Pulmonary artery endothelial cell (primary cell): ENCODE results near the gene ASB6. TPM values are rescaled to one million over a fixed set of nuclear protein-coding genes. Genes with fewer than 3 reads are reported as not detected.
"Not testable (repeated sequence)": the region's sequence is repeated elsewhere in the genome, so short reads cannot be mapped to it uniquely, and the experiment has no call there.

ENCODE experiments used
- DNase-seq: peaks from one replicate; pipeline ENCODE4 v3.0.0-alpha.2; 2011; ENCODE audit warnings: low read depth, low spot score
- total RNA-seq: library from RNA; depleted of rRNA; stranded (reverse); fragments of >200 nt; gene quantifications from 2 replicates; pipeline ENCODE4 v1.2.3, GENCODE V29; 2014

Gene ASB6
- total RNA-seq, 1 donor from 2014 or later, result 15.4 TPM

DNA sequence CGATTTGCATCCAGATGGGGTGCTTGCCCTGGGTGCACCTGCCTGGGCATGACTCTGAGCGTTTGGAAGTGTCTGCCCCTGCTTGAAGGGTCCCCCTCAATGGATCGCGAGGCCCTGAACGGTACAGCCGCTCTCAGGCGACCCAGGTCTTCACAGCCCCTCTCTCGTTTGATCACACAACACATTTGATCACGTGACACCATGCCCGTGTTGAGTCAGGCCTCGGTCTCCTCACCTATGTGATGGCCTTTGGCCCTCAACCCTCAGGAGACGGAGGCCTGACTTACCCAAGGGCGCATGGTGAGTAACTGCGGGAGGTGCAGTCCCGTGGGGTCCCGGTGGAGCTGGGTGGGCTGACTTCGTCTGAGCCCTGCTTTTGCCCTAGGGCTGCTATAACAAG lies 3.0 kb upstream of the ASB6 start:
- no peak for DNase-seq

DNA sequence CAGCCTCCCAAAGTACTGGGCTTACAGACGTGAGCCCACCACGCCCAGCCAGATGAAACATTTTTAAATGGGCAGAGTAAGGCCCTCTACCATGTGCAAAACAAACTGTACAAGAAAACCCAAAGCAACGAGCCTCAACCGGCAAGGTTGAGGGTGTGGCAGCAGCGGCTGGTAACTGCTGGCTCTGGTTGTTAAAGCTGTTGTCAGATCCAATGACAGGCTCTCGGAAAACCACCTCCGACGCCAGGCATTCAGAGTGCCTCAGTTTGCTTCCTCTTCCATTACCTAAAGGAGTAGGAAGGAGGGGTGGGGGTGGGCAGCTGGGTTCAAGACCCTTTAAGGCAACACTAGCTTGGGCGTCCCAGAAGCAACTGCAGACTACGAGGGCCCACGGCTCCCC lies 2.4 kb upstream of the ASB6 start:
- DNase-seq, result no peak

DNA sequence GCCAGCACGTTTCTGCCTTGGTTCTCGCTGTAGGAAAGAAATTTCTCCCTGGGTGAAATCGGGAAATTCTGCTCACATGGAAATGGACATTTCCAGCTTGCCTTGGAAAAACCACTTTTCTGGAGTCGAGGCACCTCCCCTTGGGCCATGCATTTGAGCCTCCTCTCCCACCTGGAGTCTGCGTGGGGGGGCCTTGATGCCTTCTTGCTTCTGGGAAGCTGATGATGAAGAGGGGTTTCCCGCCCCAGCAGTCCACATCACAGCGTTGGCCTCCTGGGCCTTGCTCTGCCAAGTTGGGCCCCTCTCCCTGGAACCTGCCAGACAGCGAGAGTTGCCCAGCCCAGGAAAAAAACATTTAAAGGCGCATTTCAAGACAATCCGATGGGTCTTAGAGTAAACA lies 1.8 kb upstream of the ASB6 start:
- no peak for DNase-seq

DNA sequence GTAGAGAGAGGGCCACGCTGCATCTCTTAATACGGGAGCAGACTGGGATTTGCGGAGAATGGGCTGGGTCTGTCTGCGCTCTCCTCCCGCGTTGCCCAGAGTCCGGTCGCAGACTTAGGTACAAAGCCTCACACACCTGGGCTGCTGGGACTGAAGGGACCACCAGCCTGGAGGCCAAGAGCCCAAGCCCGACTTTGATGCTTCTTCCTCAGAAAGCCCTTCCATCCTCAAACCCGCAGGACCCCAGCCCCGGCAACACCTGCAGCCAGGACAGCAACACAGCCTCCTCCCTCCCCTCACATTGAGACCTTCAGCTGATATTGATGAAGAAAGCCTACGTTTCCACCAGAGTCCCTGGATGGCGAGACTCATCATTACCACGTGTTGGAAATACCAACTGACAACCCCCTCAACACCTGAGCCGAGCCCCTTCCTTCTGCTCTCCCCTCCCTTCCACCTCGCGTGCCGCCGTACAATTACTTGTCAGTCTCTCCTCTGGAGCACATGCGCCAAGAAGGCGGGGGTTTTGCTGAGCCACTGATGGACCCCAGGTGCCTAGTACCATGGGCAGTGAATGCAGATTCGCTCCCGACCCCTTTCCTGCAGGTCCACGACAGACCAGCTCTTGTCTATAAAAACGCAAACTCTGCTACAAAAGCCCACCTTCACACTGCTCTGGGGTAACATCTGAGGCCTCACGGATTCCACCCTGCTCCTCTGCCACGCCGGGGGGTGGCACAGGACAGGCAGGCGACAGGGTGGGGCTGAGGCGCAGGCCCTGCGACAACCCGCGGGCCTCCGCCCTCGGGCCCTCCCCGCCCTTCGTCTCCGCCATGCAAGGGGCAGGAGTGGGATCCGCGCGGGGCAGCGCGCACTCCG lies 841 bp downstream of the ASB6 start:
- DNase-seq, result no peak

DNA sequence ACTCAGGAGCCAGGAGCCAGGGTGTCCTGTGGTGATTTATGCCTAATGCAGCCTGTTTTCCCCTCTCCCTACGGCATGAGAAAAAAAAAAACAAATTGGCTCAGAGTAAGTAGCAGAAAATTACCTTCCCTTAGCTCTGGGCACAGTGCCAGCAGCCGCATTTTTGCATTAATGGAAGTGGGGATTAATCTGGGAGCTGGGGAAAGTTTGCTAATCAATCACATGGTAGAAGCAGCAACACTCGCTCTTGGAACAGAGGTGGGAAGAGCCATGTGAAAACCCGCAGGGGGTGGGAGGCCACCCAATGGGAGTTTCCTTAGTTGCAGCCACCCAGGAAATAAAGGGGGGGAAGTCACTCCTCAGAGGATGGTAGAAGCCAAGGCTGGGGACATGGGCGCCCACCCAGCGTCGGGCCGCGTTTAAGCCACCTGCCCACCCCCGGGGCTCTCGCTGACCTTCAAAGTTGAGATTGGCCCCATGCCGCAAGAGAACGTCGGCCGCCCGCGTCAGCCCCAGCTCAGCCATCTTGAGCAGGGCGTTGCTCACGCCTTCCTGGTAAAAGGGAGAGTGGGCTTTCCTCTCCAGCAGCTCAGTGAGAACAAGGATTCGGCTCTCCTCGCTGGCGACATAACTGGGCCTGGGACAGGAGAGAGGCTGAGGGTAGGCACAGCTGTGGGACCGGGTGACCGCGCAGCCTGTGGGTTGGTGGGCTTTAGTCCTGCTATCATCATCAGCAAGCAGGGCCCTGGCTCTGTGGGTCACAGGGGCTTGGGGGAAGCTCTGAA lies 1.7 kb downstream of the ASB6 start:
- DNase-seq, result no peak

DNA sequence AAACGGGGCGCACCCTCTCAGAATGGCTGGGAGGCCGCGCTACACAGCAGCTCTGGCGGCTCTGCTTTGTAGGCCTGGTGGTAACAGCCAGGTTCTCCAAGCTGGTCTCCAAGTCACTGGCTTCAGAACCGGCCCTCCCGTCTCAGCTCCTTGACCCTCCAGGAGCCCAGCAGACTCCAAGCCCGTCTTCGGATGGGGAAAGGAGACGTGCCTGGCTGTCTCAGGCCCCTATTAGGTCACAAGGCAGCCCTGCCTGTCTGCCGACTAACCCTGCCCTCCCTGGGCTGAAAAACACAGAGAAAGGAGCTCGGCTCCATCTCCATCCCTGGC lies 2.2 kb downstream of the ASB6 start:
- no peak for DNase-seq

DNA sequence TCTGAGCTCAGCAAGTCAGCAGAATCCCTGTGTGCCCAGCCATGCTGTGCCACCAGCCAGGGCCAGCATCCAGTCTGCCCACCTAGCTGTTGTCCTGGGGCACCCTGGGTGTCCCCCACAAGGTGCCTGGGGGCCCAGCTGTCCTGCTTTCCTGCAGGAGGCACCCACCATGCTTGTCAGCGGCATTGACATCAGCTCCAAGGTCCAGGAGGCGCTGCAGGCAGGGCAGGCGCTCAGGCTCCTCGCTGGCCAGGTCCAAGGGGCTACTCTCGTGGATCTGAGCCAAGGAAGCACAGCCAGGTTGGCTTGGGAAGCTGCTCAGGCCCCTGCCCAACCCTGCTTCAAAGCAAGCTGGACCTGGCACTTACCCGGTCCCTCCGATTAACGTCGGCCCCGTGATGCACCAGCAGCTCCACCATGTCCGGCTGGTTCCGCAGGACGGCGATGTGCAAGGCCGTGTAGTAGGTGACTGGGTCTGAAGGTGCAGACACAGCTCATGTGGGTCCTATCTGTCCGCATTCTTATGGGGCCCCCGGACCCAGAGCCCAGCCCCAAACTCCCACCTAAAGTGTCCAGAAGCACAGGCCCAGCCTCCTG lies 2.8 kb downstream of the ASB6 start:
- no peak for DNase-seq

DNA sequence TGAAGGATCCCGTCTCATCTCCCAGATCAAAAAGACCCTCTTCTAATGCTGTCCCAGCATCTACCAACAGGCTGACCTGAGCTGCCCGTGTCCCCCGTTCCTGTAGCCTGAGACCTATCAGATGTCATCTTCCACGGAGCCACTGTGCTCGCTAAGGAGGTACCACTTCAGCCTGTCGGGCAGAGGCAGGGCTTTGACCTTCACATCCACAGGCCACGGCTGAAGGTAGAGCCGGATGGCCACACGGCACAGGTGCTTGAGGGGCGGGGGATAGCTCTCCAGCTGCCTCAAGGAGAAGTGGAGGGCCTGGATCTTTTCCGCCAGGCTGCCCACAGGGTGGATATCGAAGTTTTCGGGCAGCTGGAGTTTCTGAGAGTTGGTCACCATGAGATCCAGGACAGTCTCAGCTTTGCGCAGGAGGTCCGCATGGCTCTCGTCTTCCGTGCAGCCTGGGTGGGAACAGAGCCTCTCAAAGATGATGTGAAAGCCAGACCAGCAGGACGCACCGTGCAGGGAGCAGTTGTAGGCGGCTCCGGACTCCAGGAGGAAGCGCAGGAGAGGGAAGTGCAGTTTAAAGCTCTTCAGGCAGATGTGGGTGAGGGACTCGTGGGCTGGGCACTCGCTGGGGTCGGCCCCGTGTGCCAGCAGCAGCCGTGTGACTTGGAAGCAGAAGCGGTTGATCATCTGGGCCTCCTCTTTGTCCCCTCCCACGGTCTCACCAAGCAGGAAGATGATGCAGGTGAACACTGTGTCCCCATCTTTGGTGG lies 4.1 kb downstream of the ASB6 start:
- DNase-seq, result no peak

DNA sequence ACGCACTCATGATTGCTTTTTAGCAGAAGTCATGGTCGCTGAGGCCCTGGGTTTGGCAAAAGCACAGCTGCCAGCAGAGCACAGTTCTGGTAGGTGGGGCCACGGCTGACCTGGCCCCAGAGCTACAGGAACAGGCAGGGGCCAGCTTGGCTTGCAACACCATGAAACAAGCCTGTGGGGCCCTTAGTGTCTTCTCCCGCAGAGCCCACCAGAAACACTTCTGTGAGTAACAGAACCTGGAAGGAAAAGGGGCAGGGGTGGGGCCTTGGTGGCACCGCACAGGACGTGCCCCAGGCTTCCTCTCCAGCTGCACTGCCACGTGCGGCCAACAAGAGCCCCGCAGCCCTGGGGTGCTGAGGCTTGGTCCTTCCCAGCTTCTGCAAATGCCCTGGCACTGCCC lies 4.8 kb downstream of the ASB6 start:
- DNase-seq, result no peak

DNA sequence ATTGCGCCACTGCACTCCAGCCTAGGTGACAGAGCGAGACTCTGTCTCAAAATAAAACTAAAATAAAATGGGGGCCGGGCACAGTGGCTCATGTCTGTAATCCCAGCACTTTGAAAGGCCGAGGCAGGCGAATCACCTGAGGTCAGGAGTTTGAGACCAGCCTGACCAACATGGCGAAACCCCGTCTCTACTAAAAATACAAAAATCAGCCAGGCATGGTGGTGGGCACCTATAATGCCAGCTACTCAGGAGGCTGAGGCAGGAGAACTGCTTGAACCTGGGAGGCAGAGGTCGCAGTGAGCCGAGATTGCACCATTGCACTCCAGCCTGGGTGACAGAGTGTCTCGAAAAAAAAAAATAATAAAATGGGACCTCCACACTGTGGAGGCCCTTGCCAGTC lies 5.6 kb downstream of the ASB6 start:
- not testable (repeated sequence) for DNase-seq

DNA sequence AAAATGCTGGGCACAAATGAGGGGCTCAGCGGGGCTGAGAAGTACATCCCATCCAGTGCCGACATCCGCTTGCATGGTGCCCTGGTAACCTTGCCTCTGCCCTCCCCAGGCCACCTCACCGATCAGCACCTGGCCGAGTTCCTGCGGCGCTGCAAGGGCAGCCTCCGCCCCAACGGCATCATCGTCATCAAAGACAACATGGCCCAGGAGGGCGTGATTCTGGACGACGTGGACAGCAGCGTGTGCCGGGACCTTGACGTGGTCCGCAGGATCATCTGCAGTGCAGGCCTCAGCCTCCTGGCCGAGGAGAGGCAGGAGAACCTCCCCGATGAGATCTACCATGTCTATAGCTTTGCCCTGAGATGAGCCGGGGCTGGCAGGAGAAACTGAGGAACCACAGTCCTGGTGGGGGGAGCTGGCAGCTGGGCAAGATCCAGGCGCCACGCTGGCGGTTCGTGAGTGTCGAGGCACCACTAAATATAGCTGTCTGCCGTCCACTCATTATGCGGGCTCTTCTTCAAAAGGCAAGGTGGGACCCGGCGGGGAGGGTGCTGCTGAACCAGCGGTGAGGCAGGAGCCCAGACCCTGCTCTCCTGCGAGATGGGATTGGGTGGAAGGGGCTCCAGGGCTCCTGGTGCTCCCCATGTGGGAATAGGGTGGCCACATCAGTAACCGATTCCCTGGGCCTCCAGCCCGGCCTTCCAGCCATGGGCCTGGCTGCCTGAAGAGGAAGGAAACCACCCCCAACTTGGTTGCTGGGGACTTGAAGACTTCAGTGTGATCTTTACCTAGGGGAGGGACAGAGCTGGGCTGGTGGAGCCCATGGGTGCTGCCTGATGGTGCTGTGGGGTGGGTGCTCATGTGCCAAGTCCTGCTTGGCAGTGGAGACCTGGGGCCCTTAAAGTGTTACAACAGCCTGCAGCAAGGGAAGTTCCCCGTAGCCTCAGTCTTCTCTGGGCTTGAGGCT lies 6.6 kb downstream of the ASB6 start:
- no peak for DNase-seq

DNA sequence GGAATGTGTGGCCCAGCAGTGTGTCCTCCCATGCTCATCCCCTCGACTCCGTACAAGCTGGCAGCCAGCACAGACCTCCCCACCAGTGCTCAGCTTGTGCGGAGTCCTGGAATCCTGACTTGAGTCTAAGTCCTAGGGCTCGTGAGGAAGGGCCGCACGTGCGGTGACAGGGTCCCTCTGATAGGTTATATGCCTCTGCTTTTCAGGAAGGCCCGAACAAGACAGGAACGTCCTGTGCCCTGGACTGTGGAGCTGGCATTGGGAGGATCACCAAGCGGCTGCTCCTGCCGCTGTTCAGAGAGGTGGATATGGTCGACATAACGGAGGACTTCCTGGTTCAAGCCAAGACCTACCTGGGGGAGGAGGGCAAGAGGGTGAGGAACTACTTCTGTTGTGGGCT lies 8.1 kb downstream of the ASB6 start:
- no peak for DNase-seq

DNA sequence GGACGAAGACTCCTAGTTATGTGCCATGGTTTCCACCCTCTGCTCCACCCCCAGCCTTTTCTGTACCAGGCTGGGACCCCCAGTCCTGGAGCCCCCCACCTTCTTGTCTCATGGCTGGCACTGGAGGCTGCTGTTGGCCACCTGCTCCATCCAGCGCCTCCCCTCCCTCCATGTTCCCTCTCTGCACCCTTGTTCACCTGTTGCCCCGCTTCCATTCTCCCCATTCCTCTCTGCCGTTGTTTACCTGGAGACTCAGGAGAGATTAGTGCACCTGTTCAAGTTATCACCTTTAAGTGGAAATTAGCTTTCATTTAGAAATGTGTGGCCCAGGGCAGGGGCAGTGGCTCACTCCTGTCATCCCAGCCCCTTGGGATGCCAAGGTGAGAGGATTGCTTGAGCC lies 8.7 kb downstream of the ASB6 start:
- DNase-seq, result no peak

DNA sequence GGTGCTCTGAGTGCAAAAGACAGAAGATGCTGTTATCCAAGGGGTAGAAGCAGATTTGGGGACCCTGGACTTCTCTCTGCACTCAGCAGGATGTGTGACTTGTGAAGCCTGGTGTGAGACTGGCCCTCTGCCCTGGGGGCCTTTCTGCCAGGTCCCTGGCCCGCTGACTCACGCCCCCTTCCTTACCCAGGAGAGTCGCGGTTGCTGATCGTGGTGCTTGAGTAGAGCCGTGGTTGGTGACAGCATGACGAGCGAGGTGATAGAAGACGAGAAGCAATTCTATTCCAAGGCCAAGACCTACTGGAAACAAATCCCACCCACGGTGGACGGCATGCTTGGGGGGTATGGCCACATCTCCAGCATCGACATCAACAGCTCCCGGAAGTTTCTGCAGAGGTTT lies 9.5 kb downstream of the ASB6 start:
- DNase-seq, result no peak

DNA sequence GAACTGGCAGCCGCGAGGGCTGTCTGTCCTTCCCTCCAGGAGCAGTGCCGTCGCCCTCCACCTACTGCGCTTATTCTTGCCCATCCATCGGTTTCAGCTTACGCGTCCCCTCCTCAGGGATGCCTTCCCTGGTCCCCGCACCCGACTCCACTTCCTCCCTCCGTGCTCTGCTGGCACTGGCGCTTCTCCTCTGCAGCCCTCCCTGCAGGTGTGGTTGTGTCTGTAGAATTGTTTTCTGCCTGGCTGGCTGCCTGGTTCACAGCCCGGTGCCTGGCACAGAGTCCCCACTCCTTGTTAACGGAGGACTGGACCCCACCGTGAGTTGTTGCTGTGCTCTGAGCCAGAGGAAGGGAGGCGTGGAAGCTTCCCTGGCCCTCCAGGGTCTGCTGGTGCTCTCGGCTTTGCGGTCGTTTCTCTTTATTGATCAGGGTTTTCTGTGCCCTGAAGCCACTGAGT lies 10.2 kb downstream of the ASB6 start:
- no peak for DNase-seq

DNA sequence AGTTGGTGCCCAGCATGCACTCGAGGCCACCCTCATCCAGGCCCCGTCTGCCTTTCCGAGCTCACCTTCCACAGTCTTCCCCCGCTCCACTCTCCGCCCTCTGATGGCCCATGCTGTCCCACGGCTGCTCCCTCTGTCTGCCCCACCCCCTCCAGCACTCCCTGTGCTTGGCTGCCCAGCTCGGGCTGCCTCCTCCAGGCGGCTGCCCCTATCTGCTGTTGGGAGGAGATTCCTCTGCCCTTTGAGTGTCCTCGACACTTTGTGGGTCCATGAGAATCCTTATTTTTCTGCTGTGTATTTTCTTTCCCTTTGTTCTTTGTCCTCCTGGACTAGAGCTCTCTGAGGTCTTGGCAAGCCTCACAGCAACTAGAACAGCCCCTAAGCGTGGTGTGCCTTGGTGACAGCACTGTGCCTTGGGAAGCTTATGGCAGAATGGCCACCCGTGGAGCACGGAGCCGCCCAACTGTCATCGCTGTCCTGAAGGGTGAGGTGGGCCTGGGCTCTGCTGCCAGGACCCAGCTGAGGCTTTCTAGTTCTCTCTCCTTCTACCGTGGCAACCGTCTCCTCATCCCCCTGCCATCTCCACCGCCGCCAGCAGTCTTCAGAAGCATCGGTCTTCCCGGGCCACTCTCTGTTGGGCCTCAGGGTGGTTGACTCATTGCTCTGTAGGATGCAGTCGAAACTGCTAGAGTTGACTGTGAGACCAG lies 10.8 kb downstream of the ASB6 start:
- DNase-seq, result no peak

DNA sequence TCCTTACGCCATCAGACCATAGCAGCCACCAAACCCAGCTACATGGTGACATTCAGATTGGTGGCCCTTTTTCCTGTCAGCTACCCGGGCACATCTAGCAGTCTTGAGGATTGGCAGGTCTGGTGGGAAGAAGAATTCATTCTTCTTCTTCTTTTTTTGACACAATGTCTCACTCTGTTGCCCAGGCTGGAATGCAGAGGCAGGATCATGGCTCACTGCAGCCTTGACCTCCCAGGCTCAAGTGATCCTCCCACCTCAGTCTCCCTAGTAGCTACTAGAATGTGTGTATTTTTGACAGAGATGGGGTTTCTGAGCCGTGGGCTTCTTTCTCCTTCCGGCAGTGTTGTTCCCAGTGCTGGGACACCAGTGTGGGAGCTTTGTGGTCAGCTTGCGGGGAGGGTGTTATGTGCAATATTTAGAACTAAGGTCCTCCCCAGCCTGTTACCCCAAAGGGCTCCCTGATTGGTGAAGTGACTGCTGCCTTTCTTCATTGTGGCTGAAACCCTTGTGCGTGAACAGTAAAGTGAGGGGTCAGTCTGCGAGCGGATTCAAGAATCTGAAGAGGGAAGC lies 12.6 kb downstream of the ASB6 start:
- DNase-seq, result no peak

DNA sequence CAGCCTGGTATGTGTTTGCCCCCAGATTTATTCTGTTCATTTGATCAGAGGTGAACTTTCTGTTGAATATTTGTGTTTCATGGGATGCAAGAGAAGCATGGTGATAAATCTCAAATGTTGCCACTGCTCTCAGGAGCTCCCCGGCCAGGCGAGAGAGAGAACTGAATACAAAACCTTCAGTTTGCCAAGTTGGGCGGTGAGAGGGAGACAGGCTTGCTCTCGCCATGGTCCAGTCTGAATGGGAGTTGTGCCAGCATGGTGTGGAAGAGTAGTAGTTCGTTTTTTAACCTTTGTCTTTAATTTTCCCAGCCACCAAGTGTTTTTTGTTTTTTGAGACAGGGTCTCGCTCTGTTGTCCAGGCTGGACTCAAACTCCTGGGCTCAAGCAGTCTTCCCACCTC lies 13.2 kb downstream of the ASB6 start:
- DNase-seq, result no peak
